Measurements from ENCODE around the gene WSCD1.
A peak's percentile ranks its signal among the peaks of the same experiment; 100 is the strongest.

WSCD1 gene

GRCh38 chr17:6069539-6070429 lies at the start of gene WSCD1 (continued):
- peak; percentile 88 for TF ChIP-seq ZBTB20 (tag by site-specific recombination; IDR thresholded peaks at IDR 0.05)
- no peak for TF ChIP-seq ZNF664 (tag by site-specific recombination; IDR thresholded peaks at IDR 0.05)
- TF ChIP-seq ZNF211 (tag by site-specific recombination; IDR thresholded peaks at IDR 0.05; ENCODE audit: low read depth): no peak
- TF ChIP-seq ZNF426 (tag by site-specific recombination; IDR thresholded peaks at IDR 0.05): no peak
- no peak for TF ChIP-seq ZBTB49 (tag by site-specific recombination; IDR thresholded peaks at IDR 0.05; ENCODE audit: low read depth)
- TF ChIP-seq ZNF214 (tag by site-specific recombination; IDR thresholded peaks at IDR 0.05; ENCODE audit: borderline replicate concordance): no peak
- no peak for TF ChIP-seq ZSCAN5A (tag by site-specific recombination; IDR thresholded peaks at IDR 0.05)
- no peak for TF ChIP-seq ZNF274 (IDR thresholded peaks at IDR 0.05; ENCODE audit: low read length)
- no peak for TF ChIP-seq ZNF274 (tag by site-specific recombination; IDR thresholded peaks at IDR 0.05; ENCODE audit: borderline replicate concordance)
- TF ChIP-seq ZNF391 (tag by site-specific recombination; IDR thresholded peaks at IDR 0.05; ENCODE audit: borderline replicate concordance, low read depth): 0 out of 2 replicates have a peak, but pooled peaks have one; percentile 48
- no peak for TF ChIP-seq ZNF518A (tag by site-specific recombination; conservative IDR thresholded peaks at IDR 0.05; ENCODE audit: low read depth)
- TF ChIP-seq ZNF580 (tag by site-specific recombination; IDR thresholded peaks at IDR 0.05): 0 out of 2 replicates have a peak, but pooled peaks have one; percentile 21
- TF ChIP-seq SP7 (tag by site-specific recombination; IDR thresholded peaks at IDR 0.05): peak; percentile 74; the same call in 1 of the 2 replicates
- TF ChIP-seq YY2 (tag by site-specific recombination; IDR thresholded peaks at IDR 0.05): no peak
- no peak for TF ChIP-seq ZNF660 (tag by site-specific recombination; IDR thresholded peaks at IDR 0.05)
- TF ChIP-seq ZNF423 (tag by site-specific recombination; IDR thresholded peaks at IDR 0.05): no peak
- no peak for TF ChIP-seq ZNF555 (tag by site-specific recombination; conservative IDR thresholded peaks at IDR 0.05)
- 0 out of 2 replicates have a peak, but pooled peaks have one; percentile 24 for TF ChIP-seq ZNF155 (tag by site-specific recombination; IDR thresholded peaks at IDR 0.05)
- no peak for TF ChIP-seq WT1 (tag by site-specific recombination; IDR thresholded peaks at IDR 0.05)
- TF ChIP-seq ZNF843 (tag by site-specific recombination; IDR thresholded peaks at IDR 0.05): no peak
- TF ChIP-seq PBX3 (CRISPR knock-in tag; IDR thresholded peaks at IDR 0.05): no peak
- TF ChIP-seq RBAK (tag by site-specific recombination; IDR thresholded peaks at IDR 0.05): no peak; the same call in 1 of the 2 replicates
- no peak for TF ChIP-seq ZNF585B (tag by site-specific recombination; IDR thresholded peaks at IDR 0.05)
- peak; percentile 84; the same call in 1 of the 2 replicates for TF ChIP-seq GLI4 (tag by site-specific recombination; IDR thresholded peaks at IDR 0.05)
- peak; percentile 83 for TF ChIP-seq ZBTB10 (tag by site-specific recombination; IDR thresholded peaks at IDR 0.05)
- peak; percentile 83 for TF ChIP-seq KLF1 (tag by site-specific recombination; IDR thresholded peaks at IDR 0.05)

All from HEK293 (cell line).